HG03095 (cell line): Measurements from ENCODE around the gene ATIC.
"Not testable (repeated sequence)": the region's sequence is repeated elsewhere in the genome, so short reads cannot be mapped to it uniquely, and the experiment has no call there.

ENCODE experiments used
- ATAC-seq: cut with Tn5 transposase; IDR thresholded peaks from one replicate; pipeline ENCODE4 v1.9.1; 2021; ENCODE audit warnings: moderate library complexity; ENCODE audit not compliant: unreplicated experiment

The ATIC gene

GRCh38 chr2:215311625-215312396, at the start of gene ATIC:
Gene ATIC, plus strand, starts transcription at chr2:215312059. Its CDS starts 84 bp downstream, at chr2:215312143.
- ATAC-seq, result peak; percentile 98

- no peak for ATAC-seq
These were observed 49.6 kb upstream of the ATIC start for GRCh38 chr2:215262303-215262702.

DNA sequence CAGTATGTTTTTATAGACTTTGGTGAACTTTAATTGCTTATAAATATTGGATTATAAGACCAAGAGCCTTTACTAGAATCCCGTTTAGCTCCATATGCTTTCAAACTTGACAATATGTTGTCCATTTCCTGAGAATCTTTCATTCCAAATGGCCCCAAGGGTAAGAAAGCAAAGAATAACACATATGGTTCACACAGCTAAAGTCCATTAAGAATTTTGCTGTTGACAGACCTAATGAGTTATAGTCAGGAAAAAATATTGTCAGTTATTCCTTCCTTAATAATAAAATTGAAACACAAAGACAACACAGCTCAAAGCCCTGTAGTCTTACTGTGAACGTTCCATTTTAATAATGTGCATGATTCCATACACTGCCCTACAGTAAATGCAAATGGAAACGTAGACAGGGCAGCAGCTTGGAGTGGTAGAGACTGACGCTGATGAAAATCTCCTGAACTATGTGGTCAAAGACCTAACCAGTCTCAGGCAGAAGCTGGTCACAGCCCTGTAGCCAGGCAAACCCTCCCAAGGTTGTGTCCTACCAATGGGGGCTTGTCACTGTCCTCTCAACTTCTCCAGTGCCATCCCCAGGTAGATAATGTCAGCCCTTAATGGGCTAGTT, 49.0 kb upstream of the ATIC start:
- ATAC-seq, result no peak

DNA sequence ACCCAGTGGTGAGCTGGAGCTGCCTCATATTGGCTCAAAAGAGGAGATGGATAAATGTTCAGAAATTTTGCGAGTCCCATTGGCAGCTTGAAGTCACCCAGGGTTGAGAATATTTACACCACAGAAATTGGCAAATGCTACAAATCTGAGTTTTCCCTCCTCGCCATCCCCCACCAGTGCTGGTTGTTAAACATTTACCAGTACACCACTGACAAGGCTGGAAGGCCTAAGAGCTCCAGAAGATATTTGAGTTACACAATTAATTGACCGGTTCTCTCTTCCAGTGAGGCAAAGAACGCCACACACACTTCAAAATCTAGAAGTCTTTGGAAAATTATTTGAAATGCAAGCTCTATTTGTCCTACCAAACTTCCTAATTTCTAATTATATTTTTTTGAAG, 47.5 kb upstream of the ATIC start:
- no peak for ATAC-seq

DNA sequence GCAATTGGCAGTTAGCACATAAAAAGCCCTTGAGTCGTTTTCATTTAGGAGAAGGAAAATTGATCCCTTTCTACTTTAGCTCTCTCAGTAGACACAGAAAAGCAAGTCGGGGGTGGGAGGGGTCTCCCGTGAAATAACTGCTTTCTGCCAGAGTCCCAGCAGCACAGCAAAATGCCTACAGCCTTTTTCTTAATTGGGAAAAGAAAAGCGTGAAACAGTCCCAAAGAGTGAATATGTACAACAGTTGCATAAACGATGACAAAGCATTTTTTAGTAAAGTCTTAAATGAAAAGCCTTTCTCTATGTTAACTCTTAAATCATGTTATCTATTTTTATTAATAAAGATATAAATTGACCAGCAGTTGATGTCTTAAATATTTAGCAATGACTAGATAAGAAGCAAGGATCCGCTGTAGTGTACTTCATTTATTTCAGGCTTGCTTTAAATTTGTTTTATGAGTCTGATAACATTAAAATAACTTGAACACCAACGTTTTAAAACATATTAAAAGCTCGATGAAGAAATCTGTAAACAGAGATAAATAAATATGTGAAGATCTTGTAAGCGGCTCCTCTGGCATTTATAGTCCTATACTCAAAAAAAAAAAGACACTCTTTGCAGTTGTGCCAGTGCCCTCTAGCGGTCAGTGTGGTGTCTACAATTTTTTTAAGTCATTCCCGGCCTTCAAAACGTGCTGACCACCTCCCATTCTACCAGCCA, 42.3 kb upstream of the ATIC start:
- no peak for ATAC-seq

GRCh38 chr2:215270118-215270451, 41.8 kb upstream of the ATIC start:
- ATAC-seq, result no peak

- no peak for ATAC-seq
These were observed 40.4 kb upstream of the ATIC start for GRCh38 chr2:215271446-215271845.

DNA sequence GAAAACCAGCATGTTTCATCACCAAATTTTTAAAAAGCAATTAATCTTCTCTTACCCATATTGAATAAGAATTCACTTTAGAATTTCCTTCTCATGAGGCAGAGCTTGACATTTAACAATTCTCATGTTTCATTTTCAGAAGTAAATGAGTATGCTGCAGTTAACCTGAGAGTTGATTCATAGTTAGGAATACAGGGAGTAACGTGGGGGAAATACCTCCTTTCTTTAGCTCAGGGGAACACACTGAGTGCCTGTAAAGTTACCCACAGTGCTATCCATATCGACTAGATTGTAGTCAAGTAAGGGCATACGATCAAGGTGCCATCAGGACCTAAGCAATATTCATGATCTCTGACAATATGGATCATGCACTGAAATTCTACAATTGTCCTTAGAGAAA, 38.9 kb upstream of the ATIC start:
- ATAC-seq, result no peak

DNA sequence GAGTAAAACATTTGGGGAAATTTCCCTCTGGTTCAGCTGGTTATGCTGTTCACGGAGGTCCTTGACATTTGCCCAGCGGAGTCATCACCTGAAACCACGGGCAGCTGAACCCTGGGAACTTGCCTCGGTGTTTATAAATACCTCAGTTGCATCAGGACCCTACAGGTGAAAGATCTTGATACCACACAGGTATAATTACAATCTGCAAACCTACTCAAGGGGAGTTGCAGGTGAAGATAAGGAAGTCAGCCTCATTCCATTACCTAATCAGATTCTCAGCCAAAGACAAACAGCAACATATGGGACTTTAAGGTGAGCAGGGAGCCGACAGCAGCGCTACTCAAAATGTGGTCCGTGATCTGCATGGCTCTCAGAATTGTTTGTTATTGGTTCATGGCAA, 37.0 kb upstream of the ATIC start:
- no peak for ATAC-seq

- ATAC-seq, result no peak
These were observed 36.0 kb upstream of the ATIC start for GRCh38 chr2:215275824-215276223.

- no peak for ATAC-seq
These were observed 33.9 kb upstream of the ATIC start for GRCh38 chr2:215277944-215278343.

DNA sequence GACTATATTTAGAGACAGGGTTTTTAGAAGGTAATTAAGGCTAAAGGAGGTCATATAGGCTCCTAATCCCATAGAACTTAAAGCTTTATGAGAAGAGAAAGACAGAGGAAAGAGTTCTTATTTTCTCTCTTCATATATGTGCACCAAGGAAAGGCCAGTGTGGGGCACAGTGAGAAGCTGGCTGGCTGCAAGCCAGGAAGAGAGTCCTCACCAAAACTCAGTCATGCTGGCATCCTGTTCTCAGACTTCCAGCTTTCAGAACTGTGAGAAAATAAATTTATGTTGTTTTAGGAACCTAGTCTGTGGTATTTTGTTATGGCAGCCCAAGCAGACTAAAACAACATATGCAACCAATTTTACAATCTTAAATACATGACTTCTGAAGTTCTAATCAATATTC, 31.5 kb upstream of the ATIC start:
- no peak for ATAC-seq

DNA sequence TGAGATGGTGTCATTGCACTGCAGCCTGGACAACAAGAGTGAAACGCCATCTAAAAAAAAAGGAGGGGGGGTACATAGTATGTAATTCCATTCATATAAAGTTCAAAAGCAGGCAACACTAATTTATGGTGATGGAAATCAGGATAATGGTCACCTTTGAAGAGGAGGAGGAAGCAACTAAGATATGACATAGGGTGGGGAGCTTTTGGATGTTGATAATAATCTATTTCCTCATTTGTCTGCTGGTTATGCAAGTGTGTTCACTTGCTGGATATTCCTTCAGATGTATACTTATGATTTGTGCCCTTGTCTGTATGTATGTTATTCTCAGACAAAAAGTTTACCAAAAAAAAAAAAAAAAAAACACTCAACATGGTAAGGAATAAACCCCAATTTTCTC, 28.6 kb upstream of the ATIC start:
- ATAC-seq, result no peak

GRCh38 chr2:215286309-215286708, 25.6 kb upstream of the ATIC start:
- ATAC-seq, result no peak

DNA sequence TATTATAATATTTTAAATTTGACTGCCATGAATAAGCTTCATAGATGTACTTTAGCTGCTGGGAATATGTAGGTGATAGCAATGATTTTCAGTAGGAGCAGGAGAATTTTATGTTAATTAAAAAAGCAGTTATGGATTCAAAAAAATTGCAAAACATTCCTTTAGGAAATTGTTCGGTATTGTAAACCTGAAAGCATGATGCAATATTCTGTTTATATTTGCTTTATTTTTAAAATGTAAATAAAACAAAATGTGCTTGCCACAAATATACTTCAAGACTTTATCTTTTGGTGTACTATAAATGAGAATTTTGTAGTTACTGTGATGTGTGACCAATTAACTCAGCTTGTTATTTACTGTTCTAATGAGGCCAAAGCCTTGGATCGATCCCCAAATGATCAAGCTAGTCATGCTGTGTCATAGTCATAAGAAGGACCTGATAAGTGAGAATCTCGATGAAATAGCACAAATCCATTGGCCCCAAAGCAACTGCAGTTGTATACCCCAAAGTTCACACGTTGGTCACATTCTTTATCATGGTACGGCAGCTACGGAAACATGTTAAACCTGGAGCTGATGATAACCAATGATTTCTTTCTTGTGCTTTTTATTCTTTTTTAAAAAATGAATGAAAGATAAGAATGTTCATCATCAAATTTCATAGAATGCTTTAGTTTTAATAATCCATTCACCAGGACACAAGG, 23.6 kb upstream of the ATIC start:
- ATAC-seq, result no peak

DNA sequence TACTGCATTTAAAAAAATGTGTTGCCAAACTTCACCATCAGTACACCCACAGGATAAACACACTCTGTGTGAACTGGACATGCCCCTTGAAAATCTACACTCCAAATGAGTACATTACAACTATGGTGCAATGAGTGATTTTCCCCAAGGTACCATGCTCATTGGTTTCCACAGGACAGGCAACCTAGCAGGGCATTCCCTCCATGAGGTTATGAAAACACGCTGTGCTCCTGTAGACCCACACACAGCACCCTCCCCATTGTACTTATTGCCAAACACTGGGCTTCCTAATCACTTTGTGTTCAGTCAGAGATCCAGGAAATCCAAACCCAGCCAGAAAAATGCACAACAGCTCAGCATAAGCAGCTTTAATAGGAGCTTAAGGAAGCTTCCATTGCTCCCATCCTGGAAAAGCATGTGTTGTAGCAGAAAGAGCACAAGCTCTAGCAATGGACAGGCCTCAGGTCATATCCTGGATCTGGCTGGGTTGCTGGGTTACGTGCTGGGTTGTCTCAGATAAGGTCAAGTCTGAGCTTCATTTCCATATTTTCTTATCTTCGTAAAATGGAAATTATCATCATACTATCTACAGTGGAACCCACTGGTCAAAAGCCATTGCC, 20.8 kb upstream of the ATIC start:
- no peak for ATAC-seq

- no peak for ATAC-seq
These were observed 18.0 kb upstream of the ATIC start for GRCh38 chr2:215293879-215294278.

- no peak for ATAC-seq
These were observed 12.5 kb upstream of the ATIC start for GRCh38 chr2:215299337-215299859.

- ATAC-seq, result no peak
These were observed 9.9 kb upstream of the ATIC start for GRCh38 chr2:215301994-215302393.

- not testable (repeated sequence) for ATAC-seq
These were observed 617 bp upstream of the ATIC start for GRCh38 chr2:215311259-215311624.

DNA sequence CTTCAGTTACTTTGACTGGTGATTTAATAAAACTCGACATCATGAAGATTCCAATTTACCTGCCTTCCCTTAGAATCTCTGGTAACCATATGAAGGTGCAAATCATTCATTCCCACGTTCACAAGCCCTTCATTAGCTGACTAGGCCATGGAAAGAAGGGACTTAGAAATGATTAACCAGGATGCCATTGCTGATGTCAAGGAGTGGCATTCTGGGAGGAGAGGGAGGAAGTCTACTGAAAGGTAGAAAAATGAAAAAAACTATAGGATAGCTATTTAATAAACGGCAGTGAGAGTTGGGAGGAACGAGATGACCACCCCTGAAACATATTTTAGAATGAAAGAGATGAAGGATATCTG, 1.4 kb downstream of the ATIC start:
- no peak for ATAC-seq
